SK-N-MC (cell line): ENCODE measurements around the gene FAM131B.

Source experiments
- DNase-seq: peaks from one replicate; pipeline ENCODE4 v3.0.0-alpha.2; 2011; ENCODE audit warnings: low read depth, low spot score
- H3K27ac ChIP-seq: fragments of 200-600 bp; sonication (generic); 2 replicates; pipeline ENCODE4 v1.5.1; 2016; ENCODE audit warnings: mixed run types
- H3K36me3 ChIP-seq: fragments of 200-600 bp; sonication (generic); 2 replicates; pipeline ENCODE4 v1.6.1; 2017; ENCODE audit warnings: antibody characterized with exemption, low read length, mixed read lengths; ENCODE audit not compliant: insufficient read depth
- H3K4me3 ChIP-seq: fragments of 200-600 bp; sonication (generic); 2 replicates; pipeline ENCODE4 v1.5.1; 2016
- H3K9ac ChIP-seq: fragments of 200-600 bp; sonication (generic); 2 replicates; pipeline ENCODE4 v1.8.0; 2017; ENCODE audit warnings: mixed run types, mixed read lengths; ENCODE audit not compliant: insufficient read length
- H3K9me3 ChIP-seq: fragments of 200-600 bp; sonication (generic); 2 replicates; pipeline ENCODE4 v1.6.1; 2017; ENCODE audit warnings: low read depth, mild to moderate bottlenecking, antibody characterized with exemption, low read length, moderate library complexity, mixed read lengths
- EZH2 ChIP-seq: fragments of 200-600 bp; sonication (generic); IDR thresholded peaks from one replicate; pipeline ENCODE4 v1.6.1; 2017; ENCODE audit warnings: antibody characterized with exemption
- FOXP2 ChIP-seq: optimal IDR thresholded peaks from 2 replicates; pipeline ENCODE3; 2011; ENCODE audit warnings: mild to moderate bottlenecking, moderate library complexity; ENCODE audit not compliant: insufficient read depth; ENCODE audit errors: extremely low read length, control extremely low read depth
- POLR2AphosphoS5 ChIP-seq: IDR thresholded peaks from 2 replicates; pipeline ENCODE4 v1.6.1; 2012; ENCODE audit warnings: mild to moderate bottlenecking, low read depth, low read length, borderline replicate concordance

FAM131B gene

DNA sequence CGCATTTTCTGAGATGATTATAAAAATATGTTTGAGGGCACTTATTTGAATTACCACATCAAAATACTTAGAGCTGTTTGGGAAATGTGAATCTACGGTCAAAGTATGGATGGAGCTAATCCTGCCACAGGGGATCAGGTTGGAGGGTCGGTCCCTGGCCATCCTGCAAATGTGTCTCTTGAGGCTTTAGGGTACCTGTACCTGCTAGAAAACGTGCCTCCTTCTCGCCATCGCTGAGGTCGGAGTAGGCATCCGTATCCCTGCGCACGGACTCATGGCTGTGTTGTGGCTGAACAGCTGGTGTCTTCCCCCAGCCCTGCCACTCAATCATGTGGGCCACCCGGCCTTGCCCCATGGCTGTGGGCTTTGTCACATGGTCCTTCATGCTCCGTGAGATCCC lies 3.9 kb downstream of the FAM131B start:
- Histone ChIP-seq H3K36me3 (no peaks in the 10 kb centered on the region), H3K27ac (no peak overlapping the region), H3K4me3 (no peak overlapping the region), H3K9ac (no peak overlapping the region), H3K9me3 (no peaks in the 10 kb centered on the region)
- TF ChIP-seq EZH2 (no peak), FOXP2 (no peak), POLR2AphosphoS5 (no peak)
- no peak for DNase-seq

DNA sequence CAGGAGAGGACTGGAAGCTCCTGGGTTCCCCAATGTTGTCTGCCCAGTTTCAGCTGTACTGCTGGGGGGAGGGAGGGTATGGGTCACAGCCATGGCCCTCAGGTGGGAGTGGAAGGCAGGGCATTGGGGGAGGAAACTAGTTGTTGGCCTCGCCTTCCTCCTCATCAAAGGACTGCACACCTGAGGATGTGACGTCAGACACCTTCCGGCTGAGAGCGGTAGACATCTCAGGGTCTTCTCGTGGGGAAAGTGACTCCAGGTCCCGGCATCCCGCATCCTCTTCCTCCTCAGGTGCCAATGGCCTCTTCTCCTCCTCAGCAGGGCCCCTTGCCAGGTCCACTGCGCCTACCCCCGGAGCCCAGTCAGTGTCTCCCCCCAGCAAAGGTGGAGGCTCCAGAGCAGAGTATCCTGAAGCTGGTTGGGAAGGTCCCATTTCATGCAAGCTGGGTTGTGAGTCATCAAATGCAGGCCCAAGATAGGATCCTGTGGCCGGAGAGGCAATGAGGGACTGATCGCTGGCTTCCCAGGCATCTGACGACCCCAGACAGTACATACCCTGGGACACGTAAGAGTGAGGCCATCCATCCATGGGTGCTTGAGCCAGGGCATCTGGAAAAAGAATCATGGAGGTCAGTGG lies 6.0 kb downstream of the FAM131B start:
- no peak for DNase-seq
- Histone ChIP-seq H3K9me3 (no peaks in the 10 kb centered on the region), H3K36me3 (no peaks in the 10 kb centered on the region), H3K4me3 (no peak overlapping the region), H3K27ac (no peak overlapping the region), H3K9ac (no peak overlapping the region)
- no peak for TF ChIP-seq EZH2
- TF ChIP-seq POLR2AphosphoS5: no peak
- TF ChIP-seq FOXP2: no peak

- Histone ChIP-seq H3K9me3 (no peaks in the 10 kb centered on the region), H3K4me3 (no peak overlapping the region), H3K36me3 (no peaks in the 10 kb centered on the region), H3K9ac (no peak overlapping the region), H3K27ac (no peak overlapping the region)
- TF ChIP-seq EZH2: no peak
- no peak for DNase-seq
Measured at GRCh38 chr7:143355450-143356385, 6.8 kb downstream of the FAM131B start.

GRCh38 chr7:143354965-143355364 lies 7.5 kb downstream of the FAM131B start:
- Histone ChIP-seq H3K9me3 (no peaks in the 10 kb centered on the region), H3K36me3 (no peaks in the 10 kb centered on the region), H3K4me3 (no peak overlapping the region), H3K9ac (no peak overlapping the region), H3K27ac (no peak overlapping the region)
- no peak for DNase-seq
- TF ChIP-seq FOXP2 (no peak), EZH2 (no peak), POLR2AphosphoS5 (no peak)

DNA sequence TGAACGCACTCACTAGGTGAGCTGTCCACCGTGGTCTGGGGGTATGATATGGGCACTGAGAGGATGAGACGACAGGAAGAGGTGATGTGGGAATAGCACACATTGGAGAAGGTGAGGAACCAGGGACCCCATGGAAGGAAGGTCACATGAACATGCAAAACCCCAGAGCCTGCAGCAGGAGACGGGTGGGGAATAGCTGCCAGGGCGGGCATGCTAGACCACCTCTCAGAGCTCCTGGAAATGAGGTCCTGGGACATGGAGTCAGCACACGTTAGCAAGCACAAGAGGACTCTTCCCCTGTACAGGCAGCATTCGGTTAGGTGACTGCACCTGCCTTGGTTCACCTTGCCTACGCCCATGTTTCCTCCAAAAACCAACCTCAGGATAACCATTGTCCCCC lies 8.1 kb downstream of the FAM131B start:
- Histone ChIP-seq H3K27ac (no peak overlapping the region), H3K4me3 (no peak overlapping the region), H3K36me3 (no peaks in the 10 kb centered on the region), H3K9ac (no peak overlapping the region), H3K9me3 (no peaks in the 10 kb centered on the region)
- TF ChIP-seq POLR2AphosphoS5: no peak
- no peak for TF ChIP-seq EZH2
- TF ChIP-seq FOXP2: no peak
- DNase-seq: no peak

GRCh38 chr7:143352531-143353002 lies 9.9 kb downstream of the FAM131B start:
- Histone ChIP-seq H3K9ac (no peak overlapping the region), H3K36me3 (no peaks in the 10 kb centered on the region), H3K27ac (no peak overlapping the region), H3K4me3 (no peak overlapping the region), H3K9me3 (no peaks in the 10 kb centered on the region)
- TF ChIP-seq EZH2 (no peak), FOXP2 (no peak), POLR2AphosphoS5 (no peak)
- DNase-seq: no peak

DNA sequence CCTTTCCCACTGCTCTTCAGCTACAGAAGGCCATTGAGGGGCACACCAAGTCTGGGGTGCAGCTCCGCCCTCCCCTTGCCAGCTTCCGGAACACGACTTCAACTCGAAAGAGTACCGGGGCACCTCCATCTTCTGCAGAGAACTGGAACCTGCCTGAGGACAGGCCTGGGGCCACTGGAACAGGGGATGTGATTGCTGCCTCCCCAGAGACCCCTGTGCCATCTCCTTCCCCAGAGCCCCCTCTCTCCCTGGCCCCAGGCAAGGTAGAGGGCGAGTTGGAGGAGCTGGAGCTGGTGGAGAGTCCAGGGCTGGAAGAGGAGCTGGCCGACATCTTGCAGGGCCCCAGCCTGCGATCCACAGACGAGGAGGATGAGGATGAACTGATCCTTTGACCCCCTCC lies 10.9 kb downstream of the FAM131B start:
- Histone ChIP-seq H3K36me3 (no peaks in the 10 kb centered on the region), H3K9me3 (no peaks in the 10 kb centered on the region), H3K27ac (no peak overlapping the region), H3K4me3 (no peak overlapping the region), H3K9ac (no peak overlapping the region)
- TF ChIP-seq FOXP2 (no peak), EZH2 (no peak), POLR2AphosphoS5 (no peak)
- DNase-seq: no peak

DNA sequence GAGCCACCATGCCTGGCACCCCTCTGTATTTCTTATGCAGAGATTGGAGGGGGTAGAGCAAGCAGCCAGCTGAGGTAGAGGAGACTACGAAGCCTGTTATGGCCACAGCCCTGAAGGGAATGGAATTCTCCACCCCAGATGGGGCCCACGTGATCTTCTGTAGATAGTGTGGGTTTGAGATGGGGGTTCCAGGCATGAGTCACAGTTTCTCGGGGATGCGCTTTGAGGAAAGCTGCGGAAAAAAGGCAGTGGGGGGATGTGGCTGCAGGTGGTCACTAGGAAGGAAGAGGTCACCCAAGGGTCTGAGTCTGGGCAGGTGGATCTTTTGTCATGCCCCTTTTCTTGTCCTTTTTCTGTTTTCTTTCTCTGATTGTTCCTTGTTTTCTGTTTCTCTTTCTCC lies 11.5 kb downstream of the FAM131B start:
- Histone ChIP-seq H3K4me3 (no peak overlapping the region), H3K27ac (no peak overlapping the region), H3K9ac (no peak overlapping the region), H3K36me3 (no peaks in the 10 kb centered on the region), H3K9me3 (no peaks in the 10 kb centered on the region)
- TF ChIP-seq FOXP2 (no peak), EZH2 (no peak), POLR2AphosphoS5 (no peak)
- no peak for DNase-seq

- Histone ChIP-seq H3K9ac (no peak overlapping the region), H3K9me3 (no peaks in the 10 kb centered on the region), H3K4me3 (no peak overlapping the region), H3K27ac (no peak overlapping the region), H3K36me3 (no peaks in the 10 kb centered on the region)
- no peak for DNase-seq
- TF ChIP-seq FOXP2: no peak
- TF ChIP-seq EZH2: no peak
- TF ChIP-seq POLR2AphosphoS5: no peak
Measured at GRCh38 chr7:143347950-143348349, 14.6 kb downstream of the FAM131B start.
